RWPE2 (cell line): ENCODE data around the gene SAP25.
"Not testable (repeated sequence)": the region's sequence is repeated elsewhere in the genome, so short reads cannot be mapped to it uniquely, and the experiment has no call there.

Experiments
- ATAC-seq: fragments of 200-7000 bp; cut with Tn5 transposase; 3 replicates; pipeline ENCODE4 v1.9.1; 2021; ENCODE audit warnings: low read depth
- DNase-seq: peaks from one replicate; pipeline ENCODE4 v3.0.0-alpha.2; 2020; ENCODE audit warnings: low spot score
- H3K27ac ChIP-seq: fragments of 450-650 bp; 2 replicates; pipeline ENCODE4 v1.5.1; 2017; ENCODE audit warnings: mild to moderate bottlenecking; ENCODE audit not compliant: poor library complexity, severe bottlenecking
- H3K27me3 ChIP-seq: fragments of 250-450 bp; sonication (Bioruptor Pico); 2 replicates; pipeline ENCODE4 v1.5.1; 2021; ENCODE audit warnings: mild to moderate bottlenecking, moderate library complexity; ENCODE audit not compliant: insufficient read depth, poor library complexity, severe bottlenecking
- H3K36me3 ChIP-seq: fragments of 250-450 bp; sonication (Bioruptor Pico); 2 replicates; pipeline ENCODE4 v1.5.1; 2020; ENCODE audit warnings: low read depth, mild to moderate bottlenecking, moderate library complexity
- H3K4me1 ChIP-seq: fragments of 250-450 bp; sonication (Bioruptor Pico); 2 replicates; pipeline ENCODE4 v1.5.1; 2021; ENCODE audit warnings: mild to moderate bottlenecking, moderate library complexity; ENCODE audit not compliant: insufficient read depth, poor library complexity, severe bottlenecking
- H3K4me3 ChIP-seq: fragments of 250-450 bp; sonication (Bioruptor Pico); 2 replicates; pipeline ENCODE4 v1.5.1; 2021; ENCODE audit warnings: mild to moderate bottlenecking, moderate library complexity; ENCODE audit not compliant: severe bottlenecking
- H3K9me3 ChIP-seq: fragments of 250-450 bp; sonication (Bioruptor Pico); 2 replicates; pipeline ENCODE4 v1.5.1; 2021; ENCODE audit warnings: mild to moderate bottlenecking, moderate library complexity; ENCODE audit not compliant: severe bottlenecking
- CTCF ChIP-seq: fragments of 450-650 bp; IDR thresholded peaks from one replicate; pipeline ENCODE4 v1.5.1; 2017; ENCODE audit warnings: mild to moderate bottlenecking, moderate library complexity; ENCODE audit not compliant: poor library complexity, severe bottlenecking

The SAP25 gene

GRCh38 chr7:100539436-100540006 lies 34.2 kb downstream of the SAP25 start:
- Histone ChIP-seq H3K9me3 (no peaks in the 10 kb centered on the region), H3K4me1 (peaks cover 18% of the 10 kb centered on the region), H3K4me3 (peak overlapping the region; percentile 82), H3K27me3 (no peaks in the 10 kb centered on the region), H3K36me3 (no peaks in the 10 kb centered on the region), H3K27ac (peak overlapping the region; percentile 22)
- ATAC-seq (no peak), DNase-seq (no peak)
- TF ChIP-seq CTCF = no peak

DNA sequence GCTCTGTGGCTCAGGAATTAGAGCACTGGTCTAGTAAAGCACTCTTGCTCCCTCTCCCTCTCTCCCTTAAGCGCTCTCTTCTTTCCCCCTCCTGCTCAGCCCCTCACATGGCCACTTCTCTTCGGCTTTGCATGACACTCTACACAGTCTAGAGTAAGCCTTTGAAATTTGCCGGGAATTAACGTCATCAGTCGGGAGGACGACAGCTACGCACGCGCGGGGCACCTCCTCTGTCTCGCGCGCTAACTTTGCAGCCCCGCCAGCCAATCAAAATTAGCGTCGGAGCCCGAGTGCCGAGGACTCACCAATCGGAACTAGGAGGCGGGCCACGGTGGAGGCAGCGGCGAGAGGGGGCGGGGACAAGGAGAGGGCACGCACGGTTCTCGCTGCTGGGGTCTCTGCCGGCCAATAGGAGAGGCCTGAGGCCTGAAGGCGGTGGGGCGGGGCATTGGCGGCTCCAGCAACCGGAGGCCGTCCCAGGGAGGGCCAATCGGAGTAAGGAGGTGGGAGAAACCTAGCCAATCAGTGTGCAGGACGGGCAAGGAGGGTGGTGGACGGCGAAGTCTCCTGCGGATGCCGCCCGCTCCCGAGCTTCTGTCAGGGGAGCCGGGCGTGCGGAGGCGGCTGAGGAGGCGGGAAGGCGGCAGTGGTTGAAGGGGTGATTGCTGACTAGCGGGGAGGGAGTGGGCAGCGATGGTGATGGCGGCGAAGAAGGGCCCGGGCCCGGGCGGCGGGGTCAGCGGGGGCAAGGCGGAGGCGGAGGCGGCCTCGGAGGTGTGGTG lies 34.9 kb downstream of the SAP25 start, which contains the start of gene AGFG2:
TSS of gene AGFG2 (plus strand) at position 550 of the 782 bp plus-strand sequence. CDS start at position 694, 144 bp downstream.
- Histone ChIP-seq H3K4me3 (peak within 1 kb of the TSS; percentile 82), H3K36me3 (no peaks in the 10 kb centered on the region), H3K9me3 (no peaks in the 10 kb centered on the region), H3K4me1 (peaks cover 12% of the 10 kb centered on the region), H3K27ac (peak within 1 kb of the TSS; percentile 22), H3K27me3 (no peaks in the 10 kb centered on the region)
- ATAC-seq (peak; percentile 98), DNase-seq (peak; percentile 100)
- TF ChIP-seq CTCF = no peak

DNA sequence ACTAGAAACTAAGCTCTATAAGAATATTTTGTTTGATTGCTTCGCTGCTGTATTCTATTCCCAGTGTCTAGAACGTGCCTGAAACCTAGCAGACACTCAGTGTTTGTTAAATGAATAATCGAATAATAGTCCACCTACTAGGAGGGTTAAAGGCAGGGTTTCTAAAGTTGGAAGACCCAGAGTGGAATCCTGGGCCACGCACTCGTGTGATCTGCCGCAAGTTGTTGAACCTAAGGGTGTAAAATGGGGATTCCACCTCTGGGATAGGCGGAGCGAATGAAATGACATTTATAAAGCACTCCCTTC lies 35.4 kb downstream of the SAP25 start:
- no peak for DNase-seq
- no peak overlapping the region for H3K27ac ChIP-seq

GRCh38 chr7:100536695-100537094 lies 37.0 kb downstream of the SAP25 start:
- not testable (repeated sequence) for ATAC-seq, H3K4me1 ChIP-seq

More for the DNA sequence above, 35.4 kb downstream of the SAP25 start:
- H3K36me3 ChIP-seq = no peaks in the 10 kb centered on the region
- TF ChIP-seq CTCF = no peak
- peak overlapping the region; percentile 32 for H3K4me3 ChIP-seq
- no peaks in the 10 kb centered on the region for H3K27me3 ChIP-seq
- H3K4me1 ChIP-seq = peaks cover 8% of the 10 kb centered on the region
- H3K9me3 ChIP-seq = no peaks in the 10 kb centered on the region
- ATAC-seq = peak; percentile 3; the same call in 1 of the 3 replicates

DNA sequence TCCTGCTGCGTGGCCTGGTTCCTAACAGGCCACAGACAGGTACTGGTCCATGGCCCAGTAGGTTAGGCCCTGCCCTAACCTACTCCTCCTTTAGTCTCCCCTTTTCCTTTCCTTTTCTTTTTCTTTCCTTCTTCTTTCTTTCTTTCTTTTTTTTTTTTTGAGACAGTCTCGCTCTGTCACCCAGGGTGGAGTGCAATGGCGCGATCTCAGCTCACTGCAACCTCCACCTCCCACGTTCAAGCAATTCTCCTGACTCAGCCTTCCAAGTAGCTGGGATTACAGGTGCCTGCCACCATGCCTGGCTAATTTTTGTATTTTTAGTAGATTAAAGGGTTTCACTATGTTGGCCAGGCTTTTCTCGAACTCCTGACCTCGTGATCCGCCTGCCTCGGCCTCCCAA lies 37.7 kb downstream of the SAP25 start:
- not testable (repeated sequence) for ATAC-seq, H3K27ac ChIP-seq, H3K9me3 ChIP-seq, DNase-seq, H3K4me1 ChIP-seq, H3K27me3 ChIP-seq, H3K4me3 ChIP-seq, H3K36me3 ChIP-seq

More at GRCh38 chr7:100536695-100537094, 37.0 kb downstream of the SAP25 start:
- H3K4me3 ChIP-seq, H3K27me3 ChIP-seq, DNase-seq, H3K9me3 ChIP-seq, H3K36me3 ChIP-seq, H3K27ac ChIP-seq: not testable (repeated sequence)
